Stimulated activated CD8-positive, alpha-beta memory T cell treated with anti-CD3 and anti-CD28 coated beads, Interleukin-4, amount 100 ng/mL, for 1 hour (primary cell): ENCODE results near the gene TPD52L1.
"Not testable (repeated sequence)": the region's sequence is repeated elsewhere in the genome, so short reads cannot be mapped to it uniquely, and the experiment has no call there.

Source experiments
- DNase-seq, 2 donors: peaks; one replicate each; pipeline ENCODE4 v3.0.0-alpha.2; 2020; ENCODE audit warnings: low read depth in 2 of 2, low spot score in 1 of 2

Gene TPD52L1

DNA sequence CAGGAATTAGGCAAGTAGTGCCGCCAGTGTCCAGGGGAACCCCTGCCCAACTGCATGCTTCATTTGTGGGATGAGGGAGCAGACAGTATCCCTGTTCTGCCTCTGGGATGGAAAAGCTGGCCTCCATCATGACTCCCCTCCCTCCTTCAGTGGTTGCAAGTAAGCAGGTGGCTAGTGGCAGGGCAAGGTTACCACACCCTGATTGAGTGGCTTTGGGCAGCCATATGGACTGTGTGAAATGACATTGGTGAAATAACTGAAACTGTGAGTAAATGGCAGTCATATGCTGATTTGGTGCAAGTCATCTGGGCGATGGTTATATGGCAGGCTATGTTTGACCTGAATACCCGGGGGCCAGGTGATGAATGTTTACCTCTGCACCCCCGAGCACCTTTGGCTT lies 115.2 kb downstream of the TPD52L1 start:
- DNase-seq, result no peak

- no peak for DNase-seq
Observed at GRCh38 chr6:125269328-125269985, 115.9 kb downstream of the TPD52L1 start.

DNA sequence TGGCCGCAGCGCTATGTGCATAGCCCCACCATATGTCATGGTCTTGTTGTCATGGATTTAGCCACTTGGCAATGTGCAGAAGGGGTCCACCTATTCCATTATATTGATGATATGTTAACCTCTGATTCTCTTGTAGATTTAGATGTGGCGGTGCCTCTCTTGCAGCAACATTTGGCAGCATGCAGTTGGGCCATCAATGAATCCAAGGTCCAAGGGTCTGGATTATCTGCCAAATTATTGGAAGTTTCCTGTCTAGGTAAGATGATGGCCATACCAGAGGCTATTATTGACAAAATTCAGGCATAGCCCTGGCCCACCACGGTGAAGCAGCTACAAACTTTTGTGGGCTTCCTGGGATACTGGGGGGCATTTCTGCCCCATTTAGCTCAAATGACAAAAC lies 116.8 kb downstream of the TPD52L1 start:
- DNase-seq, result no peak

DNA sequence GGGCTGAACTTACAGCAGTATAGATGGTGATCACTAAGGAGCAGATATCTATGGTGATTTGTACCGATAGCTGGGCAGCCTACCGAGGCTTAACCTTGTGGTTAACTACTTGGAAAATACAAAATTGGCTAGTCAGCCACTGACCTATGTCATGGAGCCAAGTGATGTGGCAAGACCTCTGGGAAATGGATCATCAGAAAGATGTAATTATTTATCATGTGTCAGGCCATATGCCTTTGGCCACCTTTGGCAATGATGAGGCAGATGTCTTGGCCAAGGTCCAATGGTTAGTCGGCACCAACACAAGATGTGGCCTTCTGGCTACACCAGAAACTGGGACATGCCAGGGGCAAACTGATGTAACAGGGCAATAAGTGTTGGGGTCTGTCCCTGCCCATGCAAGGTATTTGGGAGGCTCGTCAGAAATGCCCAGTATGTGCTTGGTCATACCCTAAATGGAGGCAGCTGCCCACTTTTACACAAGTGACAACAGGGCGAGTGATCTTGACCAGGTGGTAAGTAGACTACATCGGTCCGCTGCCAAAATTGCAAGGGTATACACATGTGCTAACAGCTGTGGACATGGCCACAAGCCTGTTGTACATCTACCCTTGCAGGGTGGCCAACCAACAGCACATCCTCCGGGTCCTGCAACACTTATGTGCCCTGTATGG lies 118.0 kb downstream of the TPD52L1 start:
- no peak for DNase-seq

GRCh38 chr6:125273251-125273650 lies 119.7 kb downstream of the TPD52L1 start:
- no peak for DNase-seq

DNA sequence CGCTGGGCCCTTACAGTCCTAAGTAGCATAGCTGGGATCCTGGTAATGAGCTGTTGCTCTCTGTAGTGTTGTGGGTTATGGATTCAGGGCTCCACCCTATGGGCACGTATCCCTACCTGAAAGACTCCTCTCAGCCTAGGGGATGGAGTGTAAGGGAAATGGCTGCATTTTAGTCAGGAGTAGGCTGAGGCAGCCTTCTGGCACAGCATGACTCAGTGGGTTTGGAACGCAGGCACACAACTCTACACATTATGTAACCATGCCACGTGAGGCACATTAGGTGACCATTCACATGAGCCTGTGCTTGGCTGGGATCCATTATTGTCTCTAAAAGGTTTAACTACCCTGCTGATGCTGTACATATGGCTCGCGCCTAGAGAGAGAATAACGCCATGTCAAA lies 120.4 kb downstream of the TPD52L1 start:
- no peak for DNase-seq

GRCh38 chr6:125274935-125275334 lies 121.4 kb downstream of the TPD52L1 start:
- DNase-seq, result no peak

GRCh38 chr6:125275779-125276178 lies 122.2 kb downstream of the TPD52L1 start:
- no peak for DNase-seq

- no peak for DNase-seq
Observed at GRCh38 chr6:125277838-125278237, 124.3 kb downstream of the TPD52L1 start.

GRCh38 chr6:125279961-125280360 lies 126.4 kb downstream of the TPD52L1 start:
- no peak for DNase-seq

GRCh38 chr6:125280370-125281035 lies 126.9 kb downstream of the TPD52L1 start:
- not testable (repeated sequence) for DNase-seq

DNA sequence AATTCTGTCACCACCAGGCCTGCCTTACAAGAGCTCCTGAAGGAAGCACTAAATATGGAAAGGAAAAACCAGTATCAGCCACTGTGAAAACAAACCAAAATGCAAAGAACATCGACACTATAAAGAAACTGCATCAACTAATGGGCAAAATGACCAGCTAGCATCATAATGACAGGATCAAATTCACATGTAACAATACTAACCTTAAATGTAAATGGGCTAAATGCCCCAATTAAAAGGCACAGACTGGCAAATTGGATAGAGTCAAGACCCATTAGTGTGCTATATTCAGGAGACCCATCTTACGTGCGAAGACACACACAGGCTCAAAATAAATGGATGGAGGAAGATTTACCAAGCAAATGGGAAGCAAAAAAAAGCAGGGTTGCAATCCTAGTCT lies 128.9 kb downstream of the TPD52L1 start:
- not testable (repeated sequence) for DNase-seq

DNA sequence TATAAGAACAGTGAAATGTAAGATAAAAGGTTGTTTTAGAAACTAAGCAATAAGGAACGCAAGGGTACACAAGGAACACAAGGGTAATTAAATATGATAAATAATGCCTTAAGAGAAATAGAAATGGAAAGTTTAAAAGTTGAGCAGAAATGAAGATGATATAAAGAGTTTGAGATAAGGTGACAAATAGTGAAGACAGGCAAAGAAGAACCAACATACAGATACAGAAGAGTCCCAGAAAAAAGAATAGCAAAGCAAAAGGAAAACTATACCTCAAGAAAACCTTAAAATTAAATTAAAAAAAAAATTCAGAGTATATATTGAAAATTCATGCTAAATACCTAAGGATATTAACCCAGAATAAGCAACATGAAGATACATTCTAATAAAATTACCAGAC lies 131.8 kb downstream of the TPD52L1 start:
- DNase-seq, result no peak

GRCh38 chr6:125285936-125286335 lies 132.4 kb downstream of the TPD52L1 start:
- DNase-seq, result no peak

DNA sequence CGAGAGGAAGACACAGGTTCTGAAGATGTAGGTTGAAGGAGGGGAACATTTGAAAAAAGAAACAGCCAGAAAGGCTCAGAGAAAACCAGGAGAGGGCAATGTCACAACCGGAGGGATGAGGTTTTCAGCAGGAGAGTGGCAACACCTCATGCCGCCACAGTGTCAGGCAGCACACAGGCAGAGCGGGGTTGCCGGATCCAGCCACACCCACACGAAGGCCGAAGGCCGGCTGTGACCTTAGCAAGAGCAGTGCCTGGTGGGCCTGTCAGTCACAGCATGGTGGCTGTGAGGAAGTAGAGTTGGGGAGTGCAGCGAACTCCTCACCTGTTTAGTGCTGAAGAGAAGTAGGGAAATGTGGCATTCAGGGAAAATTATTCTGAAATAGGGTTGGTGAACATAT lies 134.1 kb downstream of the TPD52L1 start:
- no peak for DNase-seq

DNA sequence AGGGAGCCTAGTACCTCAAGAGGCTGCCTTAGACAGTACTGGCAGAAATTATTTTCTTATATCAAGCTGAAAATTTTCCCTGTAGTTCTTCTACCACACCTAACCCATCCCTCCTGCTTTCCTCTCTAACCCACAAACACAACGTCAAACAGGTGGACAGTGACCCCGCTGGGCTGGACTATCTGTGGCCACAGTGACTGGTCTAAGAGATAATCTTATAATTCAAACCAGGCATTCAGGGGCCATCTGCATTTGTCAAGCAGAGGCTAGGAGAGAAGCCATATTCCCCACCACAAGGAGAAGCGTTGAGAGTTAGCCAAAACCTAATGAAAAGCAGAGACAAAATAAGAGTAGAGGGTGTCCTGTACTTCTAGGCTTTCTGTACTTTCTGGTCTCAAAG lies 140.0 kb downstream of the TPD52L1 start:
- DNase-seq, result no peak

DNA sequence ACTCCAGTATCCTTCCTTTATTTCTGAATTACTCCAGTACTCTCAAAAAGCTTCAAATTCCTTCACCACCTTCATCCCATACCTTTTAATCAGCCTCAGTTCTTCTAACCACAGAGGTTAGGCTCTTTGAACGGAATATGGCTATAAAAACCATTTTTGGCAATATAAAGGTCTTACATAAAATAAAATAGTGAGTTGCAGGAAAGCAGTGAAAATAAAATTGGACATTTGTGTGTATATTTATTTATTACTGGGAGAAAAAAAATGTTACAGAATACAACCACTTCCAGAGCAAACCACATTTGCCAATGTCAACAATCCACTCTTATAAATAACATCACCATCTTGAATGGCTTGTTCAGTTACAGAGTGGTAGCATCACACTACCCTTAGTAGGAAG lies 140.5 kb downstream of the TPD52L1 start:
- DNase-seq, result no peak

DNA sequence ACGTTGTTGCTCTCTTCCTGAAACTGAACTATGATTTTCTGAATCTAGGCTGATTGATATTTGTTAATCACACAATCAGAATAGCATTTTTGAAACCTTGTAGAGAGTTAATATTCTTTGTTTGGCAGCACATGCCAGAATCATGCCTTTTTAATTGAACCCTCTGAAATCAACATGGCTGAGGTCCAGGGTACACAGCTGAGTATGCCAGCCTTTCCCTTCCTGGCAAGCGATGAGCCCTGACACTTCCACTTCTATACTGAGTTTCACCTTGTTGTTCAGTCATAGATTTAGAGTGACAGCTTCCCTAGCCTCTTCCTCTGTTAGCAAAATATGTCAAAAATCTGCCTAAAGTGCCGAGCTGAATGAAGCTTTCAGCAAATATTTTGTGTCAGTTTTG lies 141.4 kb downstream of the TPD52L1 start:
- no peak for DNase-seq

- no peak for DNase-seq
Observed at GRCh38 chr6:125296471-125296870, 142.9 kb downstream of the TPD52L1 start.

DNA sequence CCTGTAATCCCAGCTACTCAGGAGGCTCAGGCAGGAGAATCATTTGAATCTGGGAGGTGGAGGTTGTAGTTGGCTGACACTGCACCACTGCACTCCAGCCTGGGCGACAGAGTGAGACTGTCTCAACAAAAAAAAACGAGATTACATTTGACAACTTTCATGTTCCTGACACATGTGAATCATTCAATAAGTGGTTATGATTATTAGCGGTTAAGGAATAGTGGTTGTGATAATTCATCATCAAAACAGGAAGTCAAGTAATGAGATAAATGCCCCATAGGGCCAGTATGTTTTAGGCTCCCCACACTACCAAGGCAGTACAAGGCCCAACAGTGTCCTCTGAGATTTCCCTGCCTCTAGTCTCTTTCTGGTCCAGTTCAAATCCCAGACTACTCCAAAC lies 145.7 kb downstream of the TPD52L1 start:
- no peak for DNase-seq

DNA sequence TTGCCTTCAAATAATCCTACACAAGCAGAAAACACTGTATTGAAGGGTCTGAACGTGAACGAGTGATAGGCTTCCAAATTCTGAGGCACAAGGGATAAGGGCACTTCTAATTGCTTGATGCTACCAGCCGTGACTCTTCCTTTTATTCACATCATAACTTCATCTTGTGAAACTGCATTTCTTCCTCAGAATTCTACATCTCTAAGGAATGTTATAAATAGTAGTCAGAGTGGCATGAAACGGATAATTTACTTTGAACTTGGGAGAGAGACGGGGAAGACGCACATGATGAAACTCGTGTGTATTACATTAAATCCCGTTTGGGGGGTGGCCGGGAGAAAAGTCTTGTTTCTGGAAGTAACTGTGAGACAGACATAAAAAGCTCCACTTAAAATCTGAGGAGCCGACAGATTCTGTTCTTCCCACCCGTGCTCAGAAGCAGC lies 147.4 kb downstream of the TPD52L1 start:
- no peak for DNase-seq
